ENCODE results near the gene COL4A1.

Gene COL4A1

DNA sequence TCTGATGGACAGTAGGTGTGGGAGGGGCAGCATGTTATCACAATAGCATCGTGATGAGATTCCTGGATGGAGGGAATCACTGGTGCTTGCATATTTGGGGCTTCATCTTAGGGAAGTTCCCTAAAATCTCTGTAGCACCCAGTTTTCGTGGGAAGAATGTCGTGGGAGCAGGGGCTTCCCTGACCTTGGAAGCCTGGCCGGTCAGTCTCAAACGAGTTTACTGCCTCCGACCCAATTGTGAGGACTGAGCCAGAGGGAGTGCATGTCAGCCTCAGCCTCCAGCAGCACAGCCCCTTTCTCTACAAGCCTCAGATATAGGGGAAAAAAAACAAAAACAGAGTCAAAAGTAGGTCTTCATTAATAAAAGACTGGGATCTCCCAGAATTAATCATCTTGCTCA, 32.3 kb upstream of the COL4A1 start:
- ChIA-PET POLR2A (interaction anchor here (1.2 to 1.3 kb wide), 2 partner anchors 9 to 32 kb away, joined by 4 to 5 read pairs; partner anchors contain the start of genes COL4A1 and COL4A2), CTCF (interaction anchor here (1.0 to 1.1 kb wide), 2 partner anchors 12 to 93 kb away, joined by 3 read pairs; no protein-coding TSS in a partner anchor)
- DNase-seq (ENCODE audit: extremely low spot score) = no peak
- TF ChIP-seq NFRKB (IDR thresholded peaks at IDR 0.05) (no peak), ARNT (IDR thresholded peaks at IDR 0.05) (no peak), FOXM1 (IDR thresholded peaks at IDR 0.05; ENCODE audit: borderline replicate concordance) (no peak)

DNA sequence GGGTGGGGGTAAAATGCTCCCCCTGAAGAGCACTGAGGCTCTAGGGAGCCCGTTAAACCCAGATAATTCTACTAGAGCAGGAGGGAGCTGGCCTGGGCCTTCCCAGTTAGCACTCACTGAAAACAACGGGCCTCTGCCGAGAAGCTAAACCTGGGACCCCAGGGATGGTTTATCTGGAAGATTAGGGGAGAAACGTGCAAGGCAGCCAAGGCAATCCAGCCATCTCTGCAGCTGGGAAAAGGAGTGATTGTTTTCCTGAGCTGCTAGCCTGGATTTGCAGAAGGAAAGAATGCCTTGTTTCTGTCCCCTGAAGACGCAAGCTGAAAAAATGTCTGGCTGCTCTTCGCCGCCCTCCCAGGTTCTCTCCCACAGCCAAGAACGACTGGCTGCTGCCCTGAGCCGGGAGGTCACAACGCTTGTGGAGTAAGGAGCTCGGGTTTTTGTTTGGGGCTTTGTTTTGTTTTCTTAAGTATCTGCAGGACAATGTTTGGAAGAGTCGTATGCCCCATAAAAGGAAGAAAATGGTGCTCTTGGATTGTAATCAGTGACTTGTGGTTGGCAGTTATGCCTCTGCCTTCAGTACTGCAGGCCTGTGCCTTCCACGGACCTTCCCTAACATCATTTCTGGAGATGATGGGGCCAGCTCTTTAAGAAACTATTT, 31.6 kb upstream of the COL4A1 start:
- TF ChIP-seq L3MBTL2 (conservative IDR thresholded peaks at IDR 0.05) (no peak), SP1 (IDR thresholded peaks at IDR 0.05) (no peak), FOXA1 (IDR thresholded peaks at IDR 0.05) (no peak), ARNT (IDR thresholded peaks at IDR 0.05) (no peak), LEF1 (IDR thresholded peaks at IDR 0.05; ENCODE audit: borderline replicate concordance) (no peak), TARDBP (IDR thresholded peaks at IDR 0.05) (no peak), SUZ12 (IDR thresholded peaks at IDR 0.05) (no peak), ELF4 (IDR thresholded peaks at IDR 0.05) (no peak), FOXM1 (IDR thresholded peaks at IDR 0.05; ENCODE audit: borderline replicate concordance) (no peak), ZNF384 (IDR thresholded peaks at IDR 0.05) (no peak), HDGF (IDR thresholded peaks at IDR 0.05; ENCODE audit: borderline replicate concordance) (no peak), CTBP1 (IDR thresholded peaks at IDR 0.05; ENCODE audit: borderline replicate concordance) (no peak), BHLHE40 (IDR thresholded peaks at IDR 0.05; ENCODE audit: borderline replicate concordance) (no peak), NFRKB (IDR thresholded peaks at IDR 0.05) (no peak), FOXK2 (IDR thresholded peaks at IDR 0.05) (no peak)
- TF ChIP-seq, protein P1, sequence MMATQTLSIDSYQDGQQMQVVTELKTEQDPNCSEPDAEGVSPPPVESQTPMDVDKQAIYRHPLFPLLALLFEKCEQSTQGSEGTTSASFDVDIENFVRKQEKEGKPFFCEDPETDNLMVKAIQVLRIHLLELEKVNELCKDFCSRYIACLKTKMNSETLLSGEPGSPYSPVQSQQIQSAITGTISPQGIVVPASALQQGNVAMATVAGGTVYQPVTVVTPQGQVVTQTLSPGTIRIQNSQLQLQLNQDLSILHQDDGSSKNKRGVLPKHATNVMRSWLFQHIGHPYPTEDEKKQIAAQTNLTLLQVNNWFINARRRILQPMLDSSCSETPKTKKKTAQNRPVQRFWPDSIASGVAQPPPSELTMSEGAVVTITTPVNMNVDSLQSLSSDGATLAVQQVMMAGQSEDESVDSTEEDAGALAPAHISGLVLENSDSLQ (IDR thresholded peaks at IDR 0.05) = no peak
- DNase-seq (ENCODE audit: extremely low spot score) = no peak
- POLR2A ChIA-PET = interaction anchor here (0.7 to 1.3 kb wide), 3 partner anchors 9 to 193 kb away, joined by 3 to 5 read pairs (median 4); partner anchors contain the start of genes COL4A1 and COL4A2
- CTCF ChIA-PET = interaction anchor here (1.0 to 1.1 kb wide), 2 partner anchors 11 to 92 kb away, joined by 3 read pairs; no protein-coding TSS in a partner anchor

DNA sequence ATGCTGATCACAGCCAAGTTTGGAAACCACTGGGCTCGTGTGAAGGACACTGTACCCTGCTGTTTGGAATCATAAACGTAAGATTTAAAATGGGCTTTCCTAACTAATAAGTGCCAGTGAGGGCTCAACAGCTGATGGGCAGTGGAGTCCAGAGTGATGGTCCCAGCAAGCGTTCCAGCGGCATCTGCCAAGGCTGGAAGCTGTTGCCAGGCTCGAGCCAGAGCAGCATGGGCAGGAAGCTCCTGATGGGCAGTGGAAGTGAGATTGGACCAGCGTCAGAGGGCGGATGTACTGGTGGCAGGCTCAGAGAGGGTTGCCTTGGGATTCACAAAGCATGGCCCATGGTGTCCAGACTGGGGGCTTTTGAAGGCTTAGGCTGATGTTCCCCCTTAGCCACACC, 30.3 kb upstream of the COL4A1 start:
- CTCF ChIA-PET = no interaction called here
- POLR2A ChIA-PET = interaction anchor here (0.5 kb wide), 1 partner anchor 31 kb away, joined by 3 read pairs; no protein-coding TSS in a partner anchor
- TF ChIP-seq FOXA1 (IDR thresholded peaks at IDR 0.05) (no peak), ARNT (IDR thresholded peaks at IDR 0.05) (no peak), CTBP1 (IDR thresholded peaks at IDR 0.05; ENCODE audit: borderline replicate concordance) (no peak), ELF4 (IDR thresholded peaks at IDR 0.05) (no peak)
- no peak for DNase-seq (ENCODE audit: extremely low spot score)

DNA sequence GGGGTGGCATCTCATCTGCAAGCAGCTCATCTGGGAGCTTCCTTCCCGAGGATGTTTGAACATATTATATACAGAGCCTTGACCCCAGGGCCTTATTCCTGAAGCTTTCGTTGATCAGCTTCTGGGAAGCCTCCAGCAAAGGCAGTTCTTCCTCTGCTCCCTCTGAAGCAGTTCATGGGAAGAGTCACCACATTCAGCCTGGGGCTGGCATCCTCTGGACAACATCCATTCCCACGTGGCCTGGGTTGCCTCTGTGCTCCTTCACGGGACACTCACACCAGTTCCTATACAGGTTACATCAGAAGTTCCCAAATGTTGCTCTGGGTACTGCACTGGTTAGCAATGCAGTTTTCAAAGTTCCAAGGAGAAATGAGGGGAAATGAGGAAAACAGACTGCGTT, 29.7 kb upstream of the COL4A1 start:
- TF ChIP-seq ZNF384 (IDR thresholded peaks at IDR 0.05) = no peak
- TF ChIP-seq LEF1 (IDR thresholded peaks at IDR 0.05; ENCODE audit: borderline replicate concordance) = no peak
- TF ChIP-seq BHLHE40 (IDR thresholded peaks at IDR 0.05; ENCODE audit: borderline replicate concordance) = no peak
- no peak for DNase-seq (ENCODE audit: extremely low spot score)
- ChIA-PET POLR2A (interaction anchor here (0.5 kb wide), 1 partner anchor 30 kb away, joined by 3 read pairs; no protein-coding TSS in a partner anchor), CTCF (no interaction called here)

DNA sequence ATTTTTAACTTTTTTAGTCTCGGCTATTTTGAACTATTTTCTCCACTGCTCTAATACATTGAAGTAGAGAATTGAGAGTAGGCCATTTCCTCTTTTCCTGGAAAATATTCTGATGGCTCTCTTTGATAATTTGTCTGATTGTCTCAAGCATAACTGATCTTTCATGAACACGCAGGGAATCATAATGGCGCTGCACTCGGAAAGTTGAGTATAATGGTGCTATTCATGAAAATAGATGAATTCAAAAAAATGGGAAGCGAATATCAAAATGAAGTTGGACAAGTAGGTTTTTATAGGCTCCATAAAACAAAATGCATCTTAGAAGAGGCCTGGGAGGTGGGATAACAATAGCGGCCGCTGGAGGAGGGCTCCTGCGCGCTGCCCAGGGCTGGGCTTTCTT, 29.2 kb upstream of the COL4A1 start:
- ChIA-PET POLR2A (no interaction called here), CTCF (no interaction called here)
- TF ChIP-seq ZNF384 (IDR thresholded peaks at IDR 0.05) = no peak
- TF ChIP-seq SUZ12 (IDR thresholded peaks at IDR 0.05) = no peak
- TF ChIP-seq BHLHE40 (IDR thresholded peaks at IDR 0.05; ENCODE audit: borderline replicate concordance) = no peak
- no peak for TF ChIP-seq CTBP1 (IDR thresholded peaks at IDR 0.05; ENCODE audit: borderline replicate concordance)
- TF ChIP-seq NFRKB (IDR thresholded peaks at IDR 0.05) = no peak
- no peak for TF ChIP-seq L3MBTL2 (conservative IDR thresholded peaks at IDR 0.05)
- TF ChIP-seq SP1 (IDR thresholded peaks at IDR 0.05) = no peak
- no peak for TF ChIP-seq FOXK2 (IDR thresholded peaks at IDR 0.05)
- no peak for DNase-seq (ENCODE audit: extremely low spot score)

DNA sequence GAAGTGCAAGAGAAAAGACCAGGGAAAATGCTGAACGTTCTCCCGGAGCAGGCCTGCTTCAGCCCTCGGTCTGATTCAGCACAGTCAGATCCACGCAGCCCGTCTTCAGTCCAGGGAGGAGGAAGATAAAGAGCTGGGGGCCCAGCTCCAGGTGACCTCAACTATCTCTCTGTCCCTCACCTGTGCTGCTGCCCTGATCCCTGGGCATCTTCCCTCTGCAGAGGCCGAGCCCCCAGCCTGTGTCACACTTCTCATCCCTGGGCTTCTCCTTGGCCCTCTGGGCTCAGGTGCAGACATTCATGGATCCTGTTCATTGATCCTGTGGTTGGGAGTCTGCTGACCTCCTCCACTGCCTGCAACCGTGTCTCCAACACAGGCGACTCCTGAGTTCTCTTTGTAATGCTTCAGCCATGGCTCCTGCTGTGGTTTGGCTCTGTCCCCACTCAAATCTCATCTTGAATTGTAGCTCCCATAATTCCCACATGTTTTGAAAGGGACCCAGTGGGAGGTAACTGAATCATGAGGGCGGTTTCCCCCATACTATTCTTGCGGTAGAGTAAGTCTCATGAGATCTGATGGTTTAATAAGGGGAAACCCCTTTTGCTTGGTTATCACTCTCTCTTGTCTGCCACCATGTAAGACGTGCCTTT, 28.0 kb upstream of the COL4A1 start:
- ChIA-PET POLR2A (no interaction called here), CTCF (no interaction called here)
- TF ChIP-seq FOXK2 (IDR thresholded peaks at IDR 0.05) = no peak
- TF ChIP-seq, protein P1 (IDR thresholded peaks at IDR 0.05) = no peak
- TF ChIP-seq HDGF (IDR thresholded peaks at IDR 0.05; ENCODE audit: borderline replicate concordance) = no peak
- no peak for TF ChIP-seq ARNT (IDR thresholded peaks at IDR 0.05)
- TF ChIP-seq CTBP1 (IDR thresholded peaks at IDR 0.05; ENCODE audit: borderline replicate concordance) = no peak
- no peak for TF ChIP-seq TARDBP (IDR thresholded peaks at IDR 0.05)
- no peak for TF ChIP-seq L3MBTL2 (conservative IDR thresholded peaks at IDR 0.05)
- no peak for TF ChIP-seq ELF4 (IDR thresholded peaks at IDR 0.05)
- TF ChIP-seq ZNF384 (IDR thresholded peaks at IDR 0.05) = no peak
- no peak for TF ChIP-seq LEF1 (IDR thresholded peaks at IDR 0.05; ENCODE audit: borderline replicate concordance)
- no peak for TF ChIP-seq FOXM1 (IDR thresholded peaks at IDR 0.05; ENCODE audit: borderline replicate concordance)
- no peak for TF ChIP-seq NFRKB (IDR thresholded peaks at IDR 0.05)
- no peak for TF ChIP-seq SP1 (IDR thresholded peaks at IDR 0.05)
- TF ChIP-seq FOXA1 (IDR thresholded peaks at IDR 0.05) = no peak
- TF ChIP-seq SUZ12 (IDR thresholded peaks at IDR 0.05) = no peak
- no peak for TF ChIP-seq BHLHE40 (IDR thresholded peaks at IDR 0.05; ENCODE audit: borderline replicate concordance)
- no peak for DNase-seq (ENCODE audit: extremely low spot score)

DNA sequence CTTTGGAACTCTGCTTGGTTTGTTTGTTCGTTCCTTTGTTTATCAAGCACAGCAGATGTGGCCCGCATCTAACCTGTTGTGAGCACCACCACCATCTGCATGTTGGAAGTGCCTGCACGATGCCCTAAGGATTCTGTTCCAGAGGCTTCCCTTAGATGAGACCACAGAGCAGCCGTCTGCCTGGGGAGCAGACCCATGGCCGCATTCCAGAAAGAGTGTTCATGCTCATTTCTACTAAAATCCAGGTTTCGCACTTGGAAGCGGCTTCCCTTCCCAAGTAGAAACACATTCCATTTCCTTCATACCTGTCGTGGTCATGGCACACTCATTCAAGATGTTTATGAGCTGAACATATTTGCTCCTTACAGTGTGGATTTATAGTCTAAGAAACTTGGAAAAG, 27.3 kb upstream of the COL4A1 start:
- POLR2A ChIA-PET = no interaction called here
- CTCF ChIA-PET = interaction anchor here (1.0 kb wide), 1 partner anchor 17 kb away, joined by 3 read pairs; no protein-coding TSS in a partner anchor
- no peak for DNase-seq (ENCODE audit: extremely low spot score)
- TF ChIP-seq ELF4 (IDR thresholded peaks at IDR 0.05) = no peak
- TF ChIP-seq TARDBP (IDR thresholded peaks at IDR 0.05) = no peak
- no peak for TF ChIP-seq SP1 (IDR thresholded peaks at IDR 0.05)
- TF ChIP-seq LEF1 (IDR thresholded peaks at IDR 0.05; ENCODE audit: borderline replicate concordance) = no peak
- TF ChIP-seq SUZ12 (IDR thresholded peaks at IDR 0.05) = no peak
- TF ChIP-seq, protein P1 (IDR thresholded peaks at IDR 0.05) = no peak
- TF ChIP-seq HDGF (IDR thresholded peaks at IDR 0.05; ENCODE audit: borderline replicate concordance) = no peak
- TF ChIP-seq BHLHE40 (IDR thresholded peaks at IDR 0.05; ENCODE audit: borderline replicate concordance) = no peak
- no peak for TF ChIP-seq ARNT (IDR thresholded peaks at IDR 0.05)
- TF ChIP-seq ZNF384 (IDR thresholded peaks at IDR 0.05) = no peak
- no peak for TF ChIP-seq FOXK2 (IDR thresholded peaks at IDR 0.05)

Data from HEK293T (cell line).